Right cardiac atrium (tissue), 5 donors: ENCODE measurements around the gene CD86. TPM values are rescaled to one million over a fixed set of nuclear protein-coding genes. Genes with fewer than 3 reads are reported as not detected.

Experiments used
- ATAC-seq, 2 donors: fragments of 200-7000 bp; cut with Tn5 transposase; one replicate each; pipeline versions ENCODE4 v1.8.0 to v1.9.1; 2020; ENCODE audit warnings: moderate library complexity in 2 of 2, mild to moderate bottlenecking in 1 of 2
- DNase-seq, 3 donors: peaks; one replicate each; pipeline ENCODE4 v3.0.0-alpha.2; 2020
- H3K27ac ChIP-seq: one replicate; pipeline ENCODE4 v1.5.1; 2013; ENCODE audit warnings: mild to moderate bottlenecking, low read length, control low read depth, moderate library complexity
- H3K27me3 ChIP-seq: one replicate; pipeline ENCODE4 v1.6.1; 2013; ENCODE audit not compliant: control insufficient read depth, insufficient read depth
- H3K4me1 ChIP-seq: one replicate; pipeline ENCODE4 v1.6.1; 2013; ENCODE audit warnings: low read length; ENCODE audit not compliant: control insufficient read depth, insufficient read depth
- H3K4me3 ChIP-seq: one replicate; pipeline ENCODE4 v1.5.1; 2013; ENCODE audit warnings: low read length, control low read depth
- H3K9me3 ChIP-seq: one replicate; pipeline ENCODE4 v1.6.1; 2013; ENCODE audit warnings: low read length; ENCODE audit not compliant: control insufficient read depth
- WGBS: extraction: QIAGEN DNeasy Blood & Tissue Kit; methylation state at CpG from one replicate; pipeline ENCODE4 v1.1.7; 2013; 5-methylcytosine and 5-hydroxymethylcytosine counted together
- intact Hi-C, 4 donors: fragments of 100-400 bp; cut with DNase I; formaldehyde crosslinking; loops; one replicate each; pipeline versions ENCODE4 v1.11.0 to v1.14.0; 2022 to 2023
- polyA plus RNA-seq: library from polyadenylated mRNA; stranded (reverse); fragments of 200-250 nt; gene quantifications from one replicate; pipeline ENCODE4 v1.2.3, GENCODE V29; 2013
- total RNA-seq, 4 donors: library from RNA; stranded (reverse); fragmentation: NEBNext Ultra II Directional; extraction: Animal tissue kit (Norgen Biotek cat#: 25700); gene quantifications; one replicate each; pipeline ENCODE4 v1.2.1, GENCODE V29; 2021
- donor health status: healthy with polysubstance abuse.
- donor health status: DM: no; HTN: yes; CAD: no.
- donor health status: DM: no; HTN: no; CAD: no.
- donor health status: DM: no; HTN: yes; CAD: no; lungs with severe emphysema.
- donor health status: DM: yes; HTN: yes; CAD: no.

CD86 gene
- total and polyA plus RNA-seq, 5 donors = 0.91 to 5.4 (median 4.7) TPM

GRCh38 chr3:122078235-122078935, 23.2 kb downstream of the CD86 start:
- no peak overlapping the region for H3K4me3 ChIP-seq
- H3K27ac ChIP-seq = no peak overlapping the region
- intact Hi-C loops = no loop called here
- DNase-seq (no peak), ATAC-seq (no peak)
- H3K9me3 ChIP-seq = no peaks in the 10 kb centered on the region
- H3K27me3 ChIP-seq = no peaks in the 10 kb centered on the region
- no peaks in the 10 kb centered on the region for H3K4me1 ChIP-seq
- WGBS = 63% methylated on average over 8 of the region's 8 CpGs

- ATAC-seq (no peak), DNase-seq (no peak)
- 92% methylated on average over 8 of the region's 8 CpGs for WGBS
- no peak overlapping the region for H3K27ac ChIP-seq
- no peaks in the 10 kb centered on the region for H3K4me1 ChIP-seq
- intact Hi-C loops = no loop called here
- no peaks in the 10 kb centered on the region for H3K27me3 ChIP-seq
- H3K9me3 ChIP-seq = no peaks in the 10 kb centered on the region
- no peak overlapping the region for H3K4me3 ChIP-seq
These were observed 24.5 kb downstream of the CD86 start for GRCh38 chr3:122079524-122080206.

- Histone ChIP-seq H3K4me3 (no peak overlapping the region), H3K27ac (no peak overlapping the region), H3K4me1 (no peaks in the 10 kb centered on the region), H3K9me3 (no peaks in the 10 kb centered on the region), H3K27me3 (no peaks in the 10 kb centered on the region)
- no peak for ATAC-seq
- DNase-seq = no peak
- 90% methylated on average over 9 of the region's 9 CpGs for WGBS
- intact Hi-C loops = no loop called here
These were observed 25.0 kb downstream of the CD86 start for GRCh38 chr3:122080207-122080587.

GRCh38 chr3:122081543-122082247, 26.5 kb downstream of the CD86 start:
- no peaks in the 10 kb centered on the region for H3K27me3 ChIP-seq
- intact Hi-C loops = no loop called here
- WGBS = 68% methylated on average over 7 of the region's 7 CpGs
- no peaks in the 10 kb centered on the region for H3K4me1 ChIP-seq
- H3K4me3 ChIP-seq = no peak overlapping the region
- DNase-seq = no peak
- ATAC-seq = no peak
- H3K27ac ChIP-seq = no peak overlapping the region
- no peaks in the 10 kb centered on the region for H3K9me3 ChIP-seq

GRCh38 chr3:122082357-122082756, 27.2 kb downstream of the CD86 start:
- H3K4me3 ChIP-seq = no peak overlapping the region
- intact Hi-C loops = no loop called here
- no peak for DNase-seq
- no peaks in the 10 kb centered on the region for H3K9me3 ChIP-seq
- 61% methylated on average over 3 of the region's 3 CpGs for WGBS
- no peaks in the 10 kb centered on the region for H3K27me3 ChIP-seq
- ATAC-seq = no peak
- H3K4me1 ChIP-seq = no peaks in the 10 kb centered on the region
- H3K27ac ChIP-seq = no peak overlapping the region

GRCh38 chr3:122084799-122085198, 29.6 kb downstream of the CD86 start:
- intact Hi-C loops = no loop called here
- ATAC-seq = no peak
- no peak for DNase-seq
- Histone ChIP-seq H3K9me3 (no peaks in the 10 kb centered on the region), H3K27me3 (no peaks in the 10 kb centered on the region), H3K4me1 (no peaks in the 10 kb centered on the region), H3K4me3 (no peak overlapping the region), H3K27ac (no peak overlapping the region)
- 63% methylated on average over 2 of the region's 2 CpGs for WGBS

- DNase-seq (peak in 2 of 3 donors; percentile 24 to 60), ATAC-seq (no peak)
- Histone ChIP-seq H3K27me3 (no peaks in the 10 kb centered on the region), H3K27ac (no peak overlapping the region), H3K4me3 (no peak overlapping the region), H3K4me1 (no peaks in the 10 kb centered on the region), H3K9me3 (no peaks in the 10 kb centered on the region)
- intact Hi-C loops = no loop called here
- 71% methylated on average over 6 of the region's 6 CpGs for WGBS
These were observed 30.5 kb downstream of the CD86 start for GRCh38 chr3:122085673-122086072.

- WGBS = 45% methylated on average over 3 of the region's 3 CpGs
- ATAC-seq = no peak
- intact Hi-C loops = no loop called here
These were observed 33.4 kb downstream of the CD86 start for GRCh38 chr3:122088531-122088930.

GRCh38 chr3:122091602-122092295, 36.6 kb downstream of the CD86 start:
- WGBS = 54% methylated on average over 4 of the region's 4 CpGs
- intact Hi-C loops = no loop called here
- DNase-seq (no peak), ATAC-seq (peak in 1 of 2 donors; percentile 41)
- Histone ChIP-seq H3K4me1 (no peaks in the 10 kb centered on the region), H3K27me3 (no peaks in the 10 kb centered on the region), H3K4me3 (no peak overlapping the region), H3K27ac (no peak overlapping the region), H3K9me3 (no peaks in the 10 kb centered on the region)

More at GRCh38 chr3:122088531-122088930, 33.4 kb downstream of the CD86 start:
- Histone ChIP-seq H3K4me1 (no peaks in the 10 kb centered on the region), H3K4me3 (no peak overlapping the region), H3K27me3 (no peaks in the 10 kb centered on the region), H3K9me3 (no peaks in the 10 kb centered on the region), H3K27ac (no peak overlapping the region)
- no peak for DNase-seq

- peak in 1 of 2 donors; percentile 62 for ATAC-seq
- 61% methylated on average over 2 of the region's 2 CpGs for WGBS
- Histone ChIP-seq H3K27ac (no peak overlapping the region), H3K27me3 (no peaks in the 10 kb centered on the region), H3K9me3 (no peaks in the 10 kb centered on the region), H3K4me1 (no peaks in the 10 kb centered on the region), H3K4me3 (no peak overlapping the region)
- intact Hi-C loops = no loop called here
- DNase-seq = peak; percentile 42 to 56 (median 55)
These were observed 37.5 kb downstream of the CD86 start for GRCh38 chr3:122092460-122093165.
